ENCODE measurements around the gene BTBD18. TPM values are rescaled to one million over a fixed set of nuclear protein-coding genes. Genes with fewer than 3 reads are reported as not detected.
A peak's percentile ranks its signal among the peaks of the same experiment; 100 is the strongest.

Gene BTBD18
- total RNA-seq, 4 donors from 2014 or later: not detected

- WGBS, 2 donors: 2 to 3% methylated on average over 13 of the region's 13 CpGs
- no peaks in the 10 kb centered on the region for H3K27me3 ChIP-seq
- H3K4me3 ChIP-seq: peak within 1 kb of the TSS; percentile 48 to 65 (median 60)
- no peaks in the 10 kb centered on the region for H3K36me3 ChIP-seq
- DNase-seq (ENCODE audit: low spot score in 2 of 2): peak; percentile 79 to 90
- no peaks in the 10 kb centered on the region for H3K9me3 ChIP-seq
- H3K27ac ChIP-seq: peak within 1 kb of the TSS; percentile 83 to 97 (median 92)
- TF ChIP-seq POLR2A (IDR thresholded peaks at IDR 0.05) (peak; percentile 81 to 85), CTCF (IDR thresholded peaks at IDR 0.05) (peak in 1 of 5 experiments; percentile 41), EP300 (IDR thresholded peaks at IDR 0.05) (peak; percentile 48 to 99)
- peaks cover 0 to 34% (median 24%) of the 10 kb centered on the region in 4 donors for H3K4me1 ChIP-seq
These were observed 9.9 kb upstream of the BTBD18 start, which contains the start of gene CTNND1 for GRCh38 chr11:57761301-57762234. CTNND1 (plus strand) TSS chr11:57761802; CDS start chr11:57791479, 29,677 bp downstream.

- TF ChIP-seq POLR2A (IDR thresholded peaks at IDR 0.05): no peak
- TF ChIP-seq EP300 (IDR thresholded peaks at IDR 0.05): no peak
- no peak for TF ChIP-seq CTCF (IDR thresholded peaks at IDR 0.05)
- Histone ChIP-seq H3K27ac (no peak overlapping the region), H3K9me3 (no peaks in the 10 kb centered on the region), H3K36me3 (peaks cover 0 to under 1% (median 0%) of the 10 kb centered on the region in 3 donors), H3K4me3 (no peak overlapping the region), H3K27me3 (no peaks in the 10 kb centered on the region), H3K4me1 (peaks cover 0 to 8% (median 0%) of the 10 kb centered on the region in 4 donors)
- WGBS, 2 donors: 92 to 94% methylated on average over 3 of the region's 3 CpGs
- DNase-seq (ENCODE audit: low spot score in 2 of 2): no peak
These were observed 6.6 kb upstream of the BTBD18 start for GRCh38 chr11:57758174-57758573.

GRCh38 chr11:57752954-57753353 is 1.3 kb upstream of the BTBD18 start:
- Histone ChIP-seq H3K27ac (no peak overlapping the region), H3K27me3 (no peaks in the 10 kb centered on the region), H3K4me1 (peaks cover 0 to 16% (median 0%) of the 10 kb centered on the region in 4 donors), H3K9me3 (no peaks in the 10 kb centered on the region), H3K4me3 (no peak overlapping the region), H3K36me3 (peaks cover 0 to 26% (median 0%) of the 10 kb centered on the region in 3 donors)
- WGBS, 2 donors: 96 to 98% methylated on average over 30 of the region's 30 CpGs
- DNase-seq (ENCODE audit: low spot score in 2 of 2): no peak
- no peak for TF ChIP-seq CTCF (IDR thresholded peaks at IDR 0.05)
- no peak for TF ChIP-seq EP300 (IDR thresholded peaks at IDR 0.05)
- no peak for TF ChIP-seq POLR2A (IDR thresholded peaks at IDR 0.05)

- DNase-seq (ENCODE audit: low spot score in 2 of 2): no peak
- Histone ChIP-seq H3K27me3 (no peaks in the 10 kb centered on the region), H3K36me3 (peaks cover 0 to 43% (median 0%) of the 10 kb centered on the region in 3 donors), H3K4me3 (no peak overlapping the region), H3K27ac (no peak overlapping the region), H3K4me1 (peaks cover 0 to 8% (median 0%) of the 10 kb centered on the region in 4 donors), H3K9me3 (no peaks in the 10 kb centered on the region)
- TF ChIP-seq EP300 (IDR thresholded peaks at IDR 0.05): no peak
- TF ChIP-seq POLR2A (IDR thresholded peaks at IDR 0.05): no peak
- TF ChIP-seq CTCF (IDR thresholded peaks at IDR 0.05): no peak
These were observed 443 bp downstream of the BTBD18 start for GRCh38 chr11:57751176-57751575.

- H3K27me3 ChIP-seq: no peaks in the 10 kb centered on the region
- H3K27ac ChIP-seq: peak overlapping the region in 1 of 4 donors; percentile 11
- TF ChIP-seq POLR2A (IDR thresholded peaks at IDR 0.05): no peak
- TF ChIP-seq CTCF (IDR thresholded peaks at IDR 0.05): no peak
- H3K9me3 ChIP-seq: no peaks in the 10 kb centered on the region
- 85 to 100% methylated on average over 1 of the region's 1 CpG for WGBS, 2 donors
- peaks cover 0 to 73% (median 7%) of the 10 kb centered on the region in 3 donors for H3K36me3 ChIP-seq
- peaks cover 0 to 25% (median 8%) of the 10 kb centered on the region in 4 donors for H3K4me1 ChIP-seq
- no peak overlapping the region for H3K4me3 ChIP-seq
- no peak for DNase-seq (ENCODE audit: low spot score in 2 of 2)
These were observed 4.7 kb downstream of the BTBD18 start for GRCh38 chr11:57746920-57747319.
